Activated T-helper 1 cell treated with anti-CD3 and anti-CD28 coated beads, Interleukin-12 subunit alpha, Interleukin-12 subunit beta, Interleukin-2, Interleukin-4 antibody, amounts not matched to agents 30 ng/mL and 10 ng/mL and 1 ng/mL, durations not matched to agents 14 hours and 24 hours and 36 hours (primary cell): ENCODE data around the gene NELFB. TPM values are rescaled to one million over a fixed set of nuclear protein-coding genes. Genes with fewer than 3 reads are reported as not detected.

Source experiments
- total RNA-seq: library from RNA; stranded (reverse); gene quantifications from 2 replicates; pipeline ENCODE4 v1.2.3, GENCODE V29; 2022

The NELFB gene
- total RNA-seq, 1 donor from 2014 or later: 70.8 TPM

Other genes starting within 250 kb of the NELFB start
- 25.7 and 26.9 TPM in 2 replicates for gene ABCA2, start 227.1 kb upstream of the NELFB start, total RNA-seq
- gene FUT7, start 223.2 kb upstream of the NELFB start, total RNA-seq: 0.16 and 0.22 TPM in 2 replicates
- 78.2 and 80.1 TPM in 2 replicates for gene NPDC1, start 209.2 kb upstream of the NELFB start, total RNA-seq
- gene ENTPD2, start 201.3 kb upstream of the NELFB start, total RNA-seq: not detected in 2 replicates
- 23.9 and 25.1 TPM in 2 replicates for gene SAPCD2, start 184.8 kb upstream of the NELFB start, total RNA-seq
- gene UAP1L1, start 177.8 kb upstream of the NELFB start, total RNA-seq: 13.9 and 14.9 TPM in 2 replicates
- 48.1 and 53.6 TPM in 2 replicates for gene MAN1B1, start 168.3 kb upstream of the NELFB start, total RNA-seq
- gene DPP7, start 140.6 kb upstream of the NELFB start, total RNA-seq: 371 and 394 TPM in 2 replicates
- 0.05 TPM in 2 replicates for gene GRIN1, start 116.2 kb upstream of the NELFB start, total RNA-seq
- 0.21 TPM in 1 of 2 replicates, not detected in the other for gene LRRC26, start 85.3 kb upstream of the NELFB start, total RNA-seq
- not detected in 2 replicates for gene TMEM210, start 83.3 kb upstream of the NELFB start, total RNA-seq
- gene ANAPC2, start 66.8 kb upstream of the NELFB start, total RNA-seq: 62.5 and 63.6 TPM in 2 replicates
- 101 and 105 TPM in 2 replicates for gene SSNA1, start 66.7 kb upstream of the NELFB start, total RNA-seq
- 15.6 and 17.2 TPM in 2 replicates for gene TPRN, start 54.6 kb upstream of the NELFB start, total RNA-seq
- 40.5 and 41.5 TPM in 2 replicates for gene TMEM203, start 49.7 kb upstream of the NELFB start, total RNA-seq
- 42.4 and 48.9 TPM in 2 replicates for gene NDOR1, start 49.6 kb upstream of the NELFB start, total RNA-seq
- gene RNF208, start 33.1 kb upstream of the NELFB start, total RNA-seq: 9.3 and 11.0 TPM in 2 replicates
- 0.49 and 0.60 TPM in 2 replicates for gene CYSRT1, start 30.2 kb upstream of the NELFB start, total RNA-seq
- 0.29 TPM in 1 of 2 replicates, not detected in the other for gene RNF224, start 27.8 kb upstream of the NELFB start, total RNA-seq
- not detected in 2 replicates for gene SLC34A3, start 24.4 kb upstream of the NELFB start, total RNA-seq
- 277 and 280 TPM in 2 replicates for gene TUBB4B, start 14.0 kb upstream of the NELFB start, total RNA-seq
- 1.2 and 1.8 TPM in 2 replicates for gene STPG3, start 4.0 kb upstream of the NELFB start, total RNA-seq
- 11.6 and 11.7 TPM in 2 replicates for gene TOR4A, start 22.4 kb downstream of the NELFB start, total RNA-seq
- 15.2 and 15.4 TPM in 2 replicates for gene NRARP, start 46.9 kb downstream of the NELFB start, total RNA-seq
- gene EXD3, start 167.8 kb downstream of the NELFB start, total RNA-seq: 4.8 and 4.9 TPM in 2 replicates
- gene NOXA1, start 168.1 kb downstream of the NELFB start, total RNA-seq: 0.49 and 0.54 TPM in 2 replicates
- not detected in 2 replicates for gene ENTPD8, start 186.0 kb downstream of the NELFB start, total RNA-seq
- gene NSMF, start 204.0 kb downstream of the NELFB start, total RNA-seq: 57.2 and 58.9 TPM in 2 replicates